Keratinocyte (primary cell): ENCODE data around the gene GIPC3. TPM values are rescaled to one million over a fixed set of nuclear protein-coding genes. Genes with fewer than 3 reads are reported as not detected.

Experiments used
- DNase-seq: peaks from one replicate; pipeline ENCODE4 v3.0.0-alpha.2; 2011; ENCODE audit warnings: low read depth, missing footprints, low spot score
- FAIRE-seq: peaks from 2 replicates; lab custom pipeline; 2011; peaks lifted over from hg19 to GRCh38; lab: Jason Lieb, UNC
- H2AFZ ChIP-seq: 2 replicates; pipeline ENCODE4 v1.6.0; 2012; ENCODE audit warnings: low read length, control low read depth, inconsistent platforms; ENCODE audit not compliant: control insufficient read depth
- H3K27ac ChIP-seq: 2 replicates; pipeline ENCODE4 v1.5.1; 2011; ENCODE audit warnings: low read length; ENCODE audit not compliant: control insufficient read depth, insufficient read depth
- H3K27me3 ChIP-seq: 3 replicates; pipeline ENCODE4 v1.6.0; 2011; ENCODE audit warnings: low read length; ENCODE audit not compliant: control insufficient read depth, insufficient read depth; ENCODE audit errors: extremely low read depth
- H3K36me3 ChIP-seq, 2 experiments: 2 replicates in 1 of 2; 3 replicates in 1 of 2; pipeline ENCODE4 v1.5.1; 2011; ENCODE audit warnings: low read length in 2 of 2, mild to moderate bottlenecking in 1 of 2; ENCODE audit not compliant: control insufficient read depth in 2 of 2, insufficient read depth in 2 of 2; ENCODE audit errors: extremely low read depth in 1 of 2
- H3K4me1 ChIP-seq: 3 replicates; pipeline ENCODE4 v1.5.1; 2011; ENCODE audit warnings: low read length; ENCODE audit not compliant: control insufficient read depth, insufficient read depth; ENCODE audit errors: extremely low read depth
- H3K4me2 ChIP-seq: 3 replicates; pipeline ENCODE4 v1.6.0; 2011; ENCODE audit warnings: low read depth, low read length; ENCODE audit not compliant: control insufficient read depth, insufficient read depth; ENCODE audit errors: extremely low read depth
- H3K4me3 ChIP-seq, 3 experiments: fragments of 200-600 bp in 1 of 3; sonication (generic) in 1 of 3; 2 replicates in 2 of 3; 3 replicates in 1 of 3; pipeline ENCODE4 v1.5.1; 2011 to 2016; ENCODE audit warnings: low read length in 3 of 3, mild to moderate bottlenecking in 3 of 3, control low read depth in 2 of 3, inconsistent platforms in 1 of 3, low read depth in 1 of 3, mixed read lengths in 1 of 3, mixed run types in 1 of 3, moderate library complexity in 1 of 3; ENCODE audit not compliant: control insufficient read depth in 2 of 3, insufficient read depth in 2 of 3; ENCODE audit errors: extremely low read depth in 1 of 3
- H3K79me2 ChIP-seq: 2 replicates; pipeline ENCODE4 v1.6.0; 2012; ENCODE audit warnings: low read length; ENCODE audit not compliant: control insufficient read depth, insufficient read depth
- H3K9ac ChIP-seq: 3 replicates; pipeline ENCODE4 v1.6.0; 2011; ENCODE audit warnings: low read length; ENCODE audit not compliant: control insufficient read depth, insufficient read depth; ENCODE audit errors: extremely low read depth
- H3K9me1 ChIP-seq: 3 replicates; pipeline ENCODE4 v1.6.0; 2011; ENCODE audit warnings: low read length; ENCODE audit not compliant: control insufficient read depth, insufficient read depth; ENCODE audit errors: extremely low read depth
- H3K9me3 ChIP-seq: 2 replicates; pipeline ENCODE4 v1.5.1; 2012; ENCODE audit warnings: low read depth, low read length; ENCODE audit not compliant: control insufficient read depth
- H4K20me1 ChIP-seq: 3 replicates; pipeline ENCODE4 v1.6.0; 2011; ENCODE audit warnings: low read length; ENCODE audit not compliant: control insufficient read depth, insufficient read depth; ENCODE audit errors: extremely low read depth
- CTCF ChIP-seq, 3 experiments: IDR thresholded peaks in 1 of 3; conservative IDR thresholded peaks in 1 of 3; optimal IDR thresholded peaks in 1 of 3; 2 replicates in 2 of 3; 3 replicates in 1 of 3; pipeline versions ENCODE3 to v1.5.1; 2011; ENCODE audit warnings: low read length in 3 of 3, mild to moderate bottlenecking in 3 of 3, moderate library complexity in 2 of 3, control low read depth in 1 of 3, inconsistent platforms in 1 of 3; ENCODE audit not compliant: insufficient read depth in 2 of 3; ENCODE audit errors: extremely low read depth in 1 of 3
- EZH2 ChIP-seq: IDR thresholded peaks from one replicate; pipeline ENCODE4 v1.6.1; 2012; ENCODE audit warnings: inconsistent platforms, mild to moderate bottlenecking, low read length, moderate library complexity
- dilution Hi-C: fragments of 300-500 bp; cut with MboI; formaldehyde crosslinking; loops from one replicate; pipeline ENCODE4 v1.7.0; 2020; ENCODE audit warnings: low sequenced_read_pairs; ENCODE audit not compliant: extremely low pct_ligation_motif_present
- polyA plus RNA-seq, 5 experiments: library from polyadenylated mRNA; depleted of rRNA in 3 of 5; stranded (reverse) in 3 of 5; stranded (forward) in 1 of 5; unstranded in 1 of 5; fragments of >200 nt; gene quantifications; 1 replicate in 1 of 5; 2 replicates in 3 of 5; 3 replicates in 1 of 5; pipeline versions ENCODE4 v1.2.1 to v1.2.3, GENCODE V29; 2011 to 2012; ENCODE audit warnings: missing spikeins in 2 of 5, low read depth in 1 of 5, low replicate concordance in 1 of 5

The GIPC3 gene
- polyA plus RNA-seq, 1 donor (not counting 4 experiments of a cell fraction or from before 2014, with no cell fraction given) = not detected

GRCh38 chr19:3548606-3549005, 36.7 kb upstream of the GIPC3 start:
- Histone ChIP-seq H3K9ac (no peak overlapping the region), H4K20me1 (peaks cover 6% of the 10 kb centered on the region), H3K4me3 (no peak overlapping the region), H3K9me3 (no peaks in the 10 kb centered on the region), H2AFZ (no peak overlapping the region), H3K9me1 (no peaks in the 10 kb centered on the region), H3K36me3 (peaks cover 9 to 18% of the 10 kb centered on the region in 2 experiments), H3K79me2 (peaks cover 7% of the 10 kb centered on the region), H3K4me2 (no peak overlapping the region), H3K27ac (no peak overlapping the region), H3K27me3 (no peaks in the 10 kb centered on the region), H3K4me1 (peaks cover 9% of the 10 kb centered on the region)
- dilution Hi-C loops = no loop called here
- DNase-seq (no peak), FAIRE-seq (no peak)
- no peak for TF ChIP-seq EZH2
- no peak for TF ChIP-seq CTCF (optimal IDR thresholded peaks at IDR 0.05 in 1 of 3, IDR thresholded peaks at IDR 0.05 in 1 of 3, conservative IDR thresholded peaks at IDR 0.05 in 1 of 3; ENCODE audit: extremely low read depth in 1 of 3, insufficient read depth in 2 of 3, low read length in 3 of 3)

GRCh38 chr19:3549816-3550215, 35.5 kb upstream of the GIPC3 start:
- TF ChIP-seq EZH2 (no peak), CTCF (optimal IDR thresholded peaks at IDR 0.05 in 1 of 3, IDR thresholded peaks at IDR 0.05 in 1 of 3, conservative IDR thresholded peaks at IDR 0.05 in 1 of 3; ENCODE audit: extremely low read depth in 1 of 3, insufficient read depth in 2 of 3, low read length in 3 of 3) (no peak)
- Histone ChIP-seq H3K36me3 (peaks cover 9 to 17% of the 10 kb centered on the region in 2 experiments), H2AFZ (no peak overlapping the region), H3K9ac (no peak overlapping the region), H3K9me1 (no peaks in the 10 kb centered on the region), H3K27ac (no peak overlapping the region), H4K20me1 (peaks cover 11% of the 10 kb centered on the region), H3K4me2 (no peak overlapping the region), H3K4me3 (no peak overlapping the region), H3K27me3 (no peaks in the 10 kb centered on the region), H3K4me1 (peaks cover 8% of the 10 kb centered on the region), H3K79me2 (peaks cover 15% of the 10 kb centered on the region), H3K9me3 (no peaks in the 10 kb centered on the region)
- dilution Hi-C loops = no loop called here
- no peak for DNase-seq
- FAIRE-seq = no peak
